ENCODE measurements around the gene ORM2.
"Not testable (repeated sequence)": the region's sequence is repeated elsewhere in the genome, so short reads cannot be mapped to it uniquely, and the experiment has no call there.

The ORM2 gene

DNA sequence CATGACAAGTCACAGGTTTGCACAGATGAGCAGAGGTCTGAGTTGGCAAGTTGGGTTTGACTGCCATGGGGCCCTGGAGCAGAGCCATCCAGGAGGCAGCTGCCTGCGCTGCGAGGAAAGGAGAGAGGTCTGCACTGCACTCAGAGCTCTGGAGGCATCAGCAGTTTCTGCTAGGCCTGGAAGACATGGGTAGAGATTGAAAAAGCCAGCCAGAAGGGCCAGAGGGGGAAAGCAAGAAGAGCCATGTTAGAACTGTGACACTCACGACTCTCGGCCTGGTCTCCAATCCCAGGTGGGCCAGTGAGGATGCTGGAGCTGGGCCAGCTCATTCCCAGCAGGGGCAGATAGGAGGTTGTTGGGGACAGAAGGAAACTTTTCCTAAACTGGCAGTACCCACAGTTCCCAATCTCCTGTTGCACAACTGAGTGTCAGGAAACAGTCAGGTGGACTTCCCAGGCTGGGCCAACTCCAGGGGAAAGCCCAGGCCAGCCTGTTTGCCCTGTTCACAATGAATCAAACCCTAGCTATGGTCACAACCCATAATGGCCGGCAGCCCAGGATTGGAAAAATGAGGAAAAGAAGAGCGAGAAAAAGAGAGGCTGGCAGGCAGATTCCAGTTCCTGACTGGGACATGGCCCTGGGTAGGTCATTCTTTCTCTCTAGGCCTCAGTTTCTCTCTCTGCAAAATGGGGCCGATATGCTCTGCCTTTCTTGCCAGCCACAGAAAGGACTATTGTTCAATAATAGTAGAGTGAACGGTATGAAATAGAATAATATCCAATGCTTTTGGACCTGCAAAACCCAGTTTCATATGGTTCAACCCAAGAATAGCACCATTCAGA lies 14.6 kb upstream of the ORM2 start:
- no peak for DNase-seq (ENCODE audit: low read depth)

- DNase-seq (ENCODE audit: low read depth), result no peak
These were observed 13.8 kb upstream of the ORM2 start for GRCh38 chr9:114315723-114316363.

DNA sequence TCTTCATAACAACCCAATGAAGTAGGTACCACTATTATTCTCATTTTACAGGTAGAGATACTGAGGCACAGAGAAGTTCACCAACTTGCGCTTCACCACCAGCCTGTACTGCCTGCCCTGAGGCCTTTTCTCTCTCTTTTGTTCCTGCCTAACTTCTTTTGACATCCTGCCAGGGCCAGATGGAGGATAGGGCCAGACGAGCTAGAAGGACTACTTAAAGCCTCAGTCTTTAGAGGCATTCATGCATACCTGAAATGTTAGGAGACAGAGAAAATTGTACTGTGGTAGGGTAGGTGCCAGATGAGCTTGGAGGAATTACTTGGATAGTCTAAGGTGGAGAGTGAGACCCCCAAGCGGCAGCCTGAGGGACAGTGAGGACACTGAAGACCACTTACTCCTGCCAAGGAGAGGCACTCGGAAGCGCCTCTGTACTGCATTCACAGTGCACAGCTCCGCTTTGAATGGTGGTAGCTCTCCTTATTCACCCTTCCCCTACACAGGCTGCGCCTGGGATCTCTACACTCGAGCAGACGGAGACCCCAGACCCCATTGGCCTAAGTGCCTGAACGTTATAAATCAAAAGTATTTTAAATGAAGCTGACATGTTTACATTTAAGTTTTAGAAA lies 13.0 kb upstream of the ORM2 start:
- no peak for DNase-seq (ENCODE audit: low read depth)

GRCh38 chr9:114317665-114318357 lies 11.9 kb upstream of the ORM2 start:
- no peak for DNase-seq (ENCODE audit: low read depth)

GRCh38 chr9:114318416-114318815 lies 11.3 kb upstream of the ORM2 start:
- no peak for DNase-seq (ENCODE audit: low read depth)

- DNase-seq (ENCODE audit: low read depth), result no peak
These were observed 10.5 kb upstream of the ORM2 start for GRCh38 chr9:114319147-114319546.

DNA sequence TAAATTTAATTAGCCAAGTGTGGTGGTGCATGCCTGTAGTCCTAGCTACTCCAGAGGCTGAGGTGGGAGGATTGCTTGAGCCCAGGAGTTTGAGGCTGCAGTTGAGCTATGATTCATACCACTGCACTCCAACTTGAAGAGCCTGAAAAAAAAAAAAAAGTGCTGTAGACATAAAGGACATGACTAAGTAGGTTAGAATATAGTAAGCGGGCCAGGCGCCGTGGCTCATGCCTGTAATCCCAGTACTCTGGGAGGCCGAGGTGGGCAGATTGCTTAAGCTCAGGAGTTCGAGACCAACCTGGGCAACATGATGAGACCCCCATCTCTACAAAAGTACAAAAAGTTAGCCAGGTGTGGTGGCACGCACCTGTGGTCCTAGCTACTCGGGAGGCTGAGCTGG lies 9.0 kb upstream of the ORM2 start:
- DNase-seq (ENCODE audit: low read depth), result not testable (repeated sequence)

DNA sequence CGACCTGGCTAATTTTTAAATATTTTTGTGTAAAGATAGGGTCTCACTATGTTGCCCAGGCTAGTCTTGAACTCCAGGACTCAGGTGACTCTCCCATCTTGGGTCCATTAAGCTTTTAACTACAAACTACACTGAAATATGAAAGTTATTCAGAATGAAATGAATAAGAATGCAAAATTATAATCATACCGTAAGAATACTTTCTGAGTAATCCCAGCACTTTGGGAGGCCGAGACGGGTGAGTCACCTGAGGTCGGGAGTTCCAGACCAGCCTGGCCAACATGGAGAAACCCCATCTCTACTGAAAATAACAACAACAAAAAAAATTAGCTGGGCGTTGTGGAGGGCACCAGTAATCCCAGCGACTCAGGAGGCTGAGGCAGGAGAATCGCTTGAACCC lies 7.9 kb upstream of the ORM2 start:
- DNase-seq (ENCODE audit: low read depth), result no peak

GRCh38 chr9:114322160-114322818 lies 7.4 kb upstream of the ORM2 start:
- DNase-seq (ENCODE audit: low read depth), result not testable (repeated sequence)

GRCh38 chr9:114322831-114323531 lies 6.7 kb upstream of the ORM2 start, which contains the start of gene ORM1:
Gene ORM1 (plus strand): TSS chr9:114323098. CDS start chr9:114323134, 36 bp downstream.
- not testable (repeated sequence) for DNase-seq (ENCODE audit: low read depth)

DNA sequence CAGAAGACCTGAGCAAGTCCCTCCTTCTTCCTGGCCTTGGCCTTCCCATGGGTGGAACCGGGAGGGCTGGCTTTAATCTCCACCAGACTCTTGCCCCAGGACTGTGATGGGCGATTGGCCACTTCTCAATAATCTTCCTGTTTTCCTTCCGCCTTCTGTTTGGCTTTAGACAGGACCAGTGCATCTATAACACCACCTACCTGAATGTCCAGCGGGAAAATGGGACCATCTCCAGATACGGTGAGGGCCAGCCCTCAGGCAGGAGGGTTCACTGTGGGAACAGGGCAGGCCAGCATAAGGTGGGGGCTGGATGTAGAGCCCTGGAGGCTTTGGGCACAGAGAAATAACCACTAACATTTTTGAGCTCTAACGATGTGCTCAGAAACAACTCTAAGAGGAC lies 5.8 kb upstream of the ORM2 start:
- not testable (repeated sequence) for DNase-seq (ENCODE audit: low read depth)

DNA sequence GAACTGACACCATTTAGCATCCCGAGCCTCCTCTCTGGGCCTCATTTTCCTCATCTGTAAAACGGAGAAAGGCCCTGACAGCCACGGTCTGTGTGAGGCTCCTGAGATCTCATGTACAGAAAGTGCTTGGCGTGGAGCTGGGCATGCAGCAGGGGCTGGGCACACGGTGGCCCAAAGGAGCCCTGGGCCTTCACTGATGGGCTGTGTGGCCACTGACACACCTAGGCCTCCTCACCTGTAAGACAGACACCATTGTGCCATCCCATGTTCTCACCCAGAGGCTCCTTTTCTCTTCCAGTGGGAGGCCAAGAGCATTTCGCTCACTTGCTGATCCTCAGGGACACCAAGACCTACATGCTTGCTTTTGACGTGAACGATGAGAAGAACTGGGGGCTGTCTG lies 5.2 kb upstream of the ORM2 start:
- no peak for DNase-seq (ENCODE audit: low read depth)

GRCh38 chr9:114324965-114325364 lies 4.7 kb upstream of the ORM2 start:
- DNase-seq (ENCODE audit: low read depth), result not testable (repeated sequence)

DNA sequence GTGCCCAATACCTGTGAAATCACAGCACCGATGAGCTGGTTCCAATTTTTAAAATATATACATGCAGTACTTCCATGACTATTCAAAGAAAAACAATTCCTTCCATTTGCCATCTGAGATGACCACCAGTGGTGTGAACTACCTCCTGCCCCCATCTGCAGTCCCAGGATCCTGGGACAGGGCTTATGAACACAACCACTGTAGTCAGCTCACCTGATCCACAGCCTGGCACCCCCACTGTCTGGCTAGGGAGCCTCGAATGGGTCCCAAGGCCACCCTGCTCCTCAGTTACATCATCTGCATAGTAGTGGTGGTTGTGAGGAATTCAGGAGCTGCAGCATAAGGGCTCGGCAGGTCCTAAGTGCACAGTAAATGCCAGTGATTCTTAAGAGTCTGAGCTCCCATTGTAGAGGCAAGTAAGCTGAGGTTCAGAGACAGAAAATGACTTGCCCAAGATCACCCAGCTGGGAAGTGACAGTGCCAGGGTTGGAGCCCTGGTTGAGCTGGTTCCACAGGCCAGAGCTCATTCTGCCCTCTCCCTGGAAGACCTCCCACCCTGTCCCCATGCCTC lies 3.9 kb upstream of the ORM2 start:
- not testable (repeated sequence) for DNase-seq (ENCODE audit: low read depth)

- no peak for DNase-seq (ENCODE audit: low read depth)
These were observed 1.9 kb upstream of the ORM2 start for GRCh38 chr9:114327749-114328148.

DNA sequence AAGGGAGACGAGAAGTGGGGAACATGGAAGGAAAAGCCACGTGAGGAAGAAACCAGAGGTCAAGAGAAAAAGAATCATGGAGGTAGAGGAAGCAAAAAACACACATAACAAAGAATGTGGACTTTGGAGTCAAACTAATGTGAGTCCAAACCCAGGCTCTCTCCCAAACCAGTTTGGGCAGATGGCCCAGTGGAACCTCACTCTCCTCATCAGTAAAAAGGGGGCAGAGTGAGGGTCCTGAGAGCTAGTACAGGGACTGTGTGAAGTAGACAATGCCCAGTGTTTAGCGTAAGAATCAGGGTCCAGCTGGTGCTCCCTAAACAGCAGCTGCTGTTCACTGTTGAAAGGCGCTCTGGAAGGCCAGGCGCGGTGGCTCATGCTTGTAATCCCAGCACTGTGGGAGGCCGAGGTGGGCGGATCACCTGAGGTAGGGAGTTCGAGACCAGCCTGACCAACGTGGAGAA lies 1.3 kb upstream of the ORM2 start:
- not testable (repeated sequence) for DNase-seq (ENCODE audit: low read depth)

DNA sequence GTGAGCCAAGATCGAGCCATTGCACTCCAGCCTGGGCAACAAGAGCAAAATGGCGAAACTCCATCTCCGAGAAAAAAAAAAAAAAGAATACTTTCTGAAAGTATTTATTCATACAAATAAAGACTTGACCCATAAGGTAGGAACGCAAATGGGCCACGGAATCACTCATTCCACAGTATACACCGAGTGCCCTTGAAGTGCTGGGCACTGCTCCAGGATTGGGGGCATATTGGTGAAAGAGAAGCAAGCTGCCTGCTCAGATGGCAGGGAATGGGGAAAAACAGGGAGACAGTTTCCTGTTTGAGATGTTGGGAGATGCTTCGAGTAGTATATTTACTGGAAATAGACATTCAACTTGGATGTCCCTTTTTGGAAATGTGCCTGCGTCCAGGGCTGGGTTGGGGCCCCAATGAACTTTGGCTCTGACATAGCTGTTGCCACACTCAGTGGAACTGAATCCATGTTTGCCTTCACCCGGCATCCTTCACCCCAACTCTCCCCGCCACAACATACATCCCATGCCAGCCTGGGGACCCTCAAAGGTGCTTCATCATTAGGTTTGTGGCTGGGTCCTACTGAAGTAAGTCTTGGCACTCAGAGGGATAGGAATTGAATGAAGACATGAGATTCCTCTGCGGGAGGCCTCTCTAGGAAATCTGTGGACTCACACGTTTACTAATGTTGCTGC lies 588 bp upstream of the ORM2 start:
- not testable (repeated sequence) for DNase-seq (ENCODE audit: low read depth)

DNA sequence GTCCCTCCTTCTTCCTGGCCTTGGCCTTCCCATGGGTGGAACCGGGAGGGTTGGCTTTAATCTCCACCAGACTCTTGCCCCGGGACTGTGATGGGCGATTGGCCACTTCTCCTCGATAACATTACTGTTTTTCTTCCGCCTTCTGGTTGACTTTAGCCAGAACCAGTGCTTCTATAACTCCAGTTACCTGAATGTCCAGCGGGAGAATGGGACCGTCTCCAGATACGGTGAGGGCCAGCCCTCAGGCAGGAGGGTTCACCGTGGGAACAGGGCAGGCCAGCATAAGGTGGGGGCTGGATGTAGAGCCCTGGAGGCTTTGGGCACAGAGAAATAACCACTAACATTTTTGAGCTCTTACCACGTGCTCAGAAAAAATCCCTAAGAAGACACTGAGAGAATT lies 967 bp downstream of the ORM2 start:
- no peak for DNase-seq (ENCODE audit: low read depth)

DNA sequence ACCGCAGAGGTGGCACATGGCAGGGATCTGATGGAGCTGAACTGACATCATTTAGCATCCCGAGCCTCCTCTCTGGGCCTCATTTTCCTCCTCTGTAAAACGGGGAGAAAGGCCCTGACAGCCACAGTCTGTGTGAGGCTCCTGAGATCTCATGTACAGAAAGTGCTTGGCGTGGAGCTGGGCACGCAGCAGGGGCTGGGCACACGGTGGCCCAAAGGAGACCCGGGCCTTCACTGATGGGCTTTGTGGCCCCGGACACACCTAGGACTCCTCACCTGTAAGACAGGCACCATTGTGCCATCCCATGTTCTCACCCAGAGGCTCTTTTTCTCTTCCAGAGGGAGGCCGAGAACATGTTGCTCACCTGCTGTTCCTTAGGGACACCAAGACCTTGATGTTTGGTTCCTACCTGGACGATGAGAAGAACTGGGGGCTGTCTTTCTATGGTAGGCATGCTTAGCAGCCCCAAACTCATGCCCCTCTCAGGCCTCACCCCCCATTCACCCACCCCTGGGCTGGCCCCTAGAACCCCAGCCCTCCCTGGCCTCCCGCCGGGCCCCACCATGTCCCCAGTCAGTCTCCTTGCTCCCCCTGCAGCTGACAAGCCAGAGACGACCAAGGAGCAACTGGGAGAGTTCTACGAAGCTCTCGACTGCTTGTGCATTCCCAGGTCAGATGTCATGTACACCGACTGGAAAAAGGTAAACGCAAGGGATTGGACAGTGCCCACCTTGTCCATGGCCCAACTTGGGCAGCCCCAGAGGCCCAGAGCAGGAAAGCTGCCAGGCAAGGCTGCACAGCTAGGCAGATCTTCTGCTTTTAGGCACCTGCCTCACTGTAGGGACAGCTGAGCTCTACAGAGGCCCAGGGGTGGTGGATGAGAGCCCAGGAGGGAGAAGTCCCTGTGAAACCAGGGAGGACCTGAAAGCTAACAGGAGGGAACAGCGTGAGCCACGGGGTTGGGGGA lies 1.8 kb downstream of the ORM2 start:
- DNase-seq (ENCODE audit: low read depth), result not testable (repeated sequence)
